ENCODE data around the gene ATF6. TPM values are rescaled to one million over a fixed set of nuclear protein-coding genes. Genes with fewer than 3 reads are reported as not detected.
"Not testable (repeated sequence)": the region's sequence is repeated elsewhere in the genome, so short reads cannot be mapped to it uniquely, and the experiment has no call there.

Gene ATF6
- total and polyA plus RNA-seq, 4 donors = 10.0 to 22.5 (median 13.4) TPM

GRCh38 chr1:161827786-161828185, 61.7 kb downstream of the ATF6 start (continued):
- TF ChIP-seq JUND (IDR thresholded peaks at IDR 0.05) (no peak), CTCF (IDR thresholded peaks at IDR 0.05; ENCODE audit: low read depth, low read length, missing input control) (no peak), SP1 (IDR thresholded peaks at IDR 0.05) (no peak), NR2F2 (IDR thresholded peaks at IDR 0.05) (no peak), ATF3 (IDR thresholded peaks at IDR 0.05) (no peak), RXRA (IDR thresholded peaks at IDR 0.05) (no peak), MAX (IDR thresholded peaks at IDR 0.05) (no peak)

GRCh38 chr1:161832299-161832907, 66.3 kb downstream of the ATF6 start:
- H3K4me1 ChIP-seq (ENCODE audit: control insufficient read depth in 4 of 4, insufficient read depth in 4 of 4, low read length in 3 of 4); H3K36me3 ChIP-seq (ENCODE audit: control insufficient read depth in 4 of 4, insufficient read depth in 3 of 4, low read depth in 1 of 4, low read length in 3 of 4); H3K9me3 ChIP-seq (ENCODE audit: control insufficient read depth in 4 of 4, low read length in 3 of 4); H3K4me3 ChIP-seq (ENCODE audit: low read depth in 1 of 3, low read length in 3 of 3); H3K9ac ChIP-seq (ENCODE audit: low read depth in 1 of 2, low read length in 2 of 2); H3K27ac ChIP-seq (ENCODE audit: low read depth in 1 of 2, low read length in 2 of 2); DNase-seq (ENCODE audit: low spot score); H3K27me3 ChIP-seq (ENCODE audit: control insufficient read depth in 4 of 4, insufficient read depth in 4 of 4, low read length in 3 of 4): not testable (repeated sequence)
- WGBS = 97% methylated on average over 10 of the region's 10 CpGs

- Histone ChIP-seq H3K36me3 (ENCODE audit: control insufficient read depth in 4 of 4, insufficient read depth in 3 of 4, low read depth in 1 of 4, low read length in 3 of 4) (peaks cover 0 to 6% (median 4%) of the 10 kb centered on the region in 4 donors), H3K4me3 (ENCODE audit: low read depth in 1 of 3, low read length in 3 of 3) (no peak overlapping the region), H3K27ac (ENCODE audit: low read depth in 1 of 2, low read length in 2 of 2) (no peak overlapping the region), H3K27me3 (ENCODE audit: control insufficient read depth in 4 of 4, insufficient read depth in 4 of 4, low read length in 3 of 4) (no peaks in the 10 kb centered on the region), H3K9ac (ENCODE audit: low read depth in 1 of 2, low read length in 2 of 2) (no peak overlapping the region), H3K9me3 (ENCODE audit: control insufficient read depth in 4 of 4, low read length in 3 of 4) (no peaks in the 10 kb centered on the region), H3K4me1 (ENCODE audit: control insufficient read depth in 4 of 4, insufficient read depth in 4 of 4, low read length in 3 of 4) (no peaks in the 10 kb centered on the region)
- no peak for TF ChIP-seq RAD21 (IDR thresholded peaks at IDR 0.05)
- no peak for TF ChIP-seq CTCF (IDR thresholded peaks at IDR 0.05; ENCODE audit: low read depth, low read length, missing input control)
- no peak for TF ChIP-seq FOXA2 (IDR thresholded peaks at IDR 0.05)
- no peak for TF ChIP-seq ATF3 (IDR thresholded peaks at IDR 0.05)
- TF ChIP-seq HNF4A (conservative IDR thresholded peaks at IDR 0.05) = no peak
- TF ChIP-seq ZBTB33 (IDR thresholded peaks at IDR 0.05) = no peak
- no peak for TF ChIP-seq REST (IDR thresholded peaks at IDR 0.05)
- no peak for TF ChIP-seq GABPA (IDR thresholded peaks at IDR 0.05 in 1 of 2, conservative IDR thresholded peaks at IDR 0.05 in 1 of 2)
- no peak for TF ChIP-seq JUND (IDR thresholded peaks at IDR 0.05)
- TF ChIP-seq RXRA (IDR thresholded peaks at IDR 0.05) = no peak
- TF ChIP-seq YY1 (IDR thresholded peaks at IDR 0.05) = no peak
- no peak for TF ChIP-seq FOXA1 (IDR thresholded peaks at IDR 0.05)
- TF ChIP-seq EGR1 (IDR thresholded peaks at IDR 0.05; ENCODE audit: low read depth in 2 of 2) = no peak
- TF ChIP-seq SP1 (IDR thresholded peaks at IDR 0.05) = no peak
- TF ChIP-seq HNF4G (IDR thresholded peaks at IDR 0.05) = no peak
- no peak for TF ChIP-seq TAF1 (conservative IDR thresholded peaks at IDR 0.05)
- no peak for TF ChIP-seq NR2F2 (IDR thresholded peaks at IDR 0.05)
- WGBS = 93% methylated on average over 2 of the region's 2 CpGs
- DNase-seq (ENCODE audit: low spot score) = no peak
These were observed 68.9 kb downstream of the ATF6 start for GRCh38 chr1:161834967-161835550.

Data from liver (tissue), 9 donors.